K562 (cell line): ENCODE measurements around the gene HSPA8. TPM values are rescaled to one million over a fixed set of nuclear protein-coding genes. Genes with fewer than 3 reads are reported as not detected.
A peak's percentile ranks its signal among the peaks of the same experiment; 100 is the strongest.

ENCODE experiments used
- CHCHD3 ChIP-seq: fragments of 250-450 bp; sonication (Bioruptor Pico); IDR thresholded peaks from 2 replicates; pipeline ENCODE4 v2.1.2; 2022; ENCODE audit warnings: mild to moderate bottlenecking
- ESRRA ChIP-seq: fragments of 450-650 bp; IDR thresholded peaks from 2 replicates; pipeline ENCODE4 v1.6.1; 2014; ENCODE audit warnings: low read depth, mild to moderate bottlenecking, moderate library complexity, borderline replicate concordance
- HDAC1 ChIP-seq, 2 experiments: fragments of 450-650 bp; IDR thresholded peaks; 2 replicates each; pipeline ENCODE4 v1.6.1; 2016 to 2017; ENCODE audit warnings: inconsistent platforms in 1 of 2, mild to moderate bottlenecking in 1 of 2, moderate library complexity in 1 of 2
- HMBOX1 ChIP-seq: sonication (generic); IDR thresholded peaks from 2 replicates; pipeline ENCODE4 v1.6.1; 2016
- MLLT1 ChIP-seq, 2 experiments: fragments of 450-650 bp; IDR thresholded peaks; 2 replicates each; pipeline ENCODE4 v1.6.1; 2016
- NFIC ChIP-seq: fragments of 450-650 bp; IDR thresholded peaks from 2 replicates; pipeline ENCODE4 v1.6.1; 2017; ENCODE audit warnings: mild to moderate bottlenecking, inconsistent platforms
- PHF21A ChIP-seq: fragments of 450-650 bp; IDR thresholded peaks from 2 replicates; pipeline ENCODE4 v1.6.1; 2017; ENCODE audit warnings: low read depth, borderline replicate concordance
- RERE ChIP-seq: sonication (generic); formaldehyde crosslinking; IDR thresholded peaks from 2 replicates; pipeline ENCODE4 v1.8.0; 2023; ENCODE audit warnings: missing genetic modification reagents, mild to moderate bottlenecking, borderline replicate concordance
- SOX6 ChIP-seq: fragments of 450-650 bp; IDR thresholded peaks from 2 replicates; pipeline ENCODE4 v1.6.1; 2014; ENCODE audit warnings: mild to moderate bottlenecking
- SREBF2 ChIP-seq: sonication (generic); formaldehyde crosslinking; IDR thresholded peaks from 2 replicates; pipeline ENCODE4 v1.4.0; 2020; ENCODE audit warnings: mild to moderate bottlenecking, missing genetic modification reagents
- THAP12 ChIP-seq: fragments of 250-450 bp; sonication (Bioruptor Pico); IDR thresholded peaks from 2 replicates; pipeline ENCODE4 v1.9.0; 2021; ENCODE audit warnings: mild to moderate bottlenecking, inconsistent platforms
- ZNF79 ChIP-seq: fragments of 250-450 bp; sonication (Bioruptor Pico); IDR thresholded peaks from 2 replicates; pipeline ENCODE4 v1.4.0; 2020; ENCODE audit warnings: low read depth, mild to moderate bottlenecking, moderate library complexity
- polyA plus RNA-seq, 8 experiments: library from polyadenylated mRNA; depleted of rRNA in 4 of 8; stranded (reverse) in 5 of 8; unstranded in 3 of 8; fragments of >200 nt; fragmentation: Nextera tagmentation in 2 of 8; fragmentation: Illumina TruSeq in 1 of 8; extraction: Ambion mirVana in 2 of 8; extraction: Trizol in 1 of 8; gene quantifications; 2 replicates each; pipeline versions ENCODE4 v1.2.1 to v1.2.3, GENCODE V29; 2011 to 2014; ENCODE audit warnings: inconsistent platforms in 1 of 8, missing spikeins in 1 of 8
- total RNA-seq, 7 experiments: library from RNA; depleted of rRNA in 6 of 7; stranded (reverse); fragments of >200 nt in 6 of 7; fragmentation: Illumina TruSeq in 2 of 7; extraction: Trizol in 2 of 7; gene quantifications; 2 replicates each; pipeline versions ENCODE4 v1.2.1 to v1.2.3, GENCODE V29; 2011 to 2021; ENCODE audit warnings: low replicate concordance in 1 of 7

The HSPA8 gene
- total and polyA plus RNA-seq, 9 of the 15 experiments (the other 6 are each of a cell fraction or from before 2014, with no cell fraction given), result 1,250 to 3,966 (median 2,773) TPM

- TF ChIP-seq NFIC (peak; percentile 13), SOX6 (no peak), RERE (CRISPR knock-in tag) (no peak), ESRRA (peak; percentile 86), MLLT1 (IDR thresholded peaks at IDR 0.05) (0 out of 4 replicates have a peak, but pooled peaks have one; percentile 13 to 42), PHF21A (no peak), HDAC1 (IDR thresholded peaks at IDR 0.05) (no peak), ZNF79 (CRISPR knock-in tag) (no peak), HMBOX1 (no peak), SREBF2 (no peak), THAP12 (CRISPR knock-in tag) (0 out of 2 replicates have a peak, but pooled peaks have one; percentile 10), CHCHD3 (no peak)
These were observed 389 bp upstream of the HSPA8 start (continued) for GRCh38 chr11:123062158-123062891.
